HG03175 (cell line): ENCODE data around the gene CPNE9.

Experiments used
- ATAC-seq: cut with Tn5 transposase; IDR thresholded peaks from one replicate; pipeline ENCODE4 v1.9.1; 2021; ENCODE audit warnings: mild to moderate bottlenecking, moderate library complexity; ENCODE audit not compliant: unreplicated experiment

CPNE9 gene

GRCh38 chr3:9686703-9687102 is 16.9 kb upstream of the CPNE9 start:
- ATAC-seq, result no peak

GRCh38 chr3:9687514-9687913 is 16.1 kb upstream of the CPNE9 start:
- ATAC-seq, result no peak

- no peak for ATAC-seq
Observed at GRCh38 chr3:9688961-9689360, 14.7 kb upstream of the CPNE9 start.

GRCh38 chr3:9689757-9690156 is 13.9 kb upstream of the CPNE9 start:
- ATAC-seq, result no peak

- peak; percentile 99 for ATAC-seq
Observed at GRCh38 chr3:9690451-9691450, 12.9 kb upstream of the CPNE9 start.

- no peak for ATAC-seq
Observed at GRCh38 chr3:9691636-9692035, 12.0 kb upstream of the CPNE9 start.

- no peak for ATAC-seq
Observed at GRCh38 chr3:9692416-9692815, 11.2 kb upstream of the CPNE9 start.

GRCh38 chr3:9695345-9695744 is 8.3 kb upstream of the CPNE9 start:
- ATAC-seq, result no peak

GRCh38 chr3:9695746-9696145 is 7.9 kb upstream of the CPNE9 start:
- ATAC-seq, result no peak

GRCh38 chr3:9696480-9697220 is 7.0 kb upstream of the CPNE9 start:
- no peak for ATAC-seq

GRCh38 chr3:9697892-9698291 is 5.7 kb upstream of the CPNE9 start:
- no peak for ATAC-seq

GRCh38 chr3:9698293-9698692 is 5.3 kb upstream of the CPNE9 start:
- ATAC-seq, result no peak

- ATAC-seq, result no peak
Observed at GRCh38 chr3:9700536-9700935, 3.1 kb upstream of the CPNE9 start.

GRCh38 chr3:9701006-9701405 is 2.6 kb upstream of the CPNE9 start:
- ATAC-seq, result no peak

- ATAC-seq, result no peak
Observed at GRCh38 chr3:9701711-9702110, 1.9 kb upstream of the CPNE9 start.

- ATAC-seq, result no peak
Observed at GRCh38 chr3:9703240-9703639, 393 bp upstream of the CPNE9 start.

GRCh38 chr3:9704347-9705322 is 1.0 kb downstream of the CPNE9 start:
- ATAC-seq, result no peak

GRCh38 chr3:9710174-9710739 is 6.6 kb downstream of the CPNE9 start:
- ATAC-seq, result no peak

- ATAC-seq, result no peak
Observed at GRCh38 chr3:9712415-9712814, 8.8 kb downstream of the CPNE9 start.

- ATAC-seq, result no peak
Observed at GRCh38 chr3:9713142-9713541, 9.5 kb downstream of the CPNE9 start.
